ENCODE measurements around the gene MRNIP. TPM values are rescaled to one million over a fixed set of nuclear protein-coding genes. Genes with fewer than 3 reads are reported as not detected.
A peak's percentile ranks its signal among the peaks of the same experiment; 100 is the strongest.

Gene MRNIP
- total RNA-seq, 1 donor = 11.0 TPM

DNA sequence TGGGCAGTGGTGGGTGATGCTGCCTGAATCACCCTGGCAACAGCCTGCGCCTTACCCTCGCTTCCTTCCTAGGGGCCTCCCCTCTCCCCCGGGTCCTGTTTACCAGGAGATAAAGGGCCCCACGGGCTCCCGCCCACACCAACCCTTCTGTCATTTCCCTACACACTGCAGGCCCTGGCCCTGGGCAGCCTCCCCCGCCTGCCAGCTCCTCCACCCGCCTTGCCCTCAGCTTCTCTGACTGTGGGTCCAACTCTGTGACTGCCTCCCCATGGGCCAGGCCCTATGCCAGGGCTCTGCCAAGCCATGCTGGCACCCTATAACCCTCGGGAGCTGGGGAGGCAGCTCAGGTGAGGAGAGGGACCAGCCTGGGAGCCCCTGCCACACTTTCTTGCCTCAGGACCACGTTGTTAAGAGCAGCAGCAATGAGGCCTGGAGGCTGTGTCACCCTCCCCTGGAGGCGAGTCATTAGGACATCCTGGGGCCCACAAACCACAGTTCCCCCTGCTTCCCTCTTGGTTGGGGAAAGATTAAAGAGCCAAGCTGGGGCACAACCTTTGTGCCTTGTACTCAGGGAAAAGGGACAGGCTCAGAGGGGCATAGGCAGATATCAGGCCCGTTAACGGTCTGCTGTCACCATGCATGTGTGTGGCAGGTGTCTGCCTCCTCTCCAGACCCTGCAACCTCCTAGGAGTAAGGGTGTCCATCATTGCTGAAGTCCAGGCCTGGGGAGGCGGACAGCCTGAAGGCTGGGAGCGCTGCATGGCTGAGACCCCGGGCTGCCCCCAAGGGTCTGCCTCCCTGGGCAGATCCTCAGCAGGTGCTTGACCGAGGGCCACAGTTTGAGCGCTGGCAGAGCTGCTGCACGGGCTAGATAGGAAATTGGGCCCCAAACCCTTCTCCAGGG, 54.7 kb downstream of the MRNIP start:
- peak overlapping the region; percentile 82 for H3K4me3 ChIP-seq (ENCODE audit: low read depth, low read length)
- DNase-seq (ENCODE audit: low read depth) = no peak
- TF ChIP-seq, protein P1, sequence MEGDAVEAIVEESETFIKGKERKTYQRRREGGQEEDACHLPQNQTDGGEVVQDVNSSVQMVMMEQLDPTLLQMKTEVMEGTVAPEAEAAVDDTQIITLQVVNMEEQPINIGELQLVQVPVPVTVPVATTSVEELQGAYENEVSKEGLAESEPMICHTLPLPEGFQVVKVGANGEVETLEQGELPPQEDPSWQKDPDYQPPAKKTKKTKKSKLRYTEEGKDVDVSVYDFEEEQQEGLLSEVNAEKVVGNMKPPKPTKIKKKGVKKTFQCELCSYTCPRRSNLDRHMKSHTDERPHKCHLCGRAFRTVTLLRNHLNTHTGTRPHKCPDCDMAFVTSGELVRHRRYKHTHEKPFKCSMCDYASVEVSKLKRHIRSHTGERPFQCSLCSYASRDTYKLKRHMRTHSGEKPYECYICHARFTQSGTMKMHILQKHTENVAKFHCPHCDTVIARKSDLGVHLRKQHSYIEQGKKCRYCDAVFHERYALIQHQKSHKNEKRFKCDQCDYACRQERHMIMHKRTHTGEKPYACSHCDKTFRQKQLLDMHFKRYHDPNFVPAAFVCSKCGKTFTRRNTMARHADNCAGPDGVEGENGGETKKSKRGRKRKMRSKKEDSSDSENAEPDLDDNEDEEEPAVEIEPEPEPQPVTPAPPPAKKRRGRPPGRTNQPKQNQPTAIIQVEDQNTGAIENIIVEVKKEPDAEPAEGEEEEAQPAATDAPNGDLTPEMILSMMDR (IDR thresholded peaks at IDR 0.05; ENCODE audit: insufficient read depth, low read length) = no peak

DNA sequence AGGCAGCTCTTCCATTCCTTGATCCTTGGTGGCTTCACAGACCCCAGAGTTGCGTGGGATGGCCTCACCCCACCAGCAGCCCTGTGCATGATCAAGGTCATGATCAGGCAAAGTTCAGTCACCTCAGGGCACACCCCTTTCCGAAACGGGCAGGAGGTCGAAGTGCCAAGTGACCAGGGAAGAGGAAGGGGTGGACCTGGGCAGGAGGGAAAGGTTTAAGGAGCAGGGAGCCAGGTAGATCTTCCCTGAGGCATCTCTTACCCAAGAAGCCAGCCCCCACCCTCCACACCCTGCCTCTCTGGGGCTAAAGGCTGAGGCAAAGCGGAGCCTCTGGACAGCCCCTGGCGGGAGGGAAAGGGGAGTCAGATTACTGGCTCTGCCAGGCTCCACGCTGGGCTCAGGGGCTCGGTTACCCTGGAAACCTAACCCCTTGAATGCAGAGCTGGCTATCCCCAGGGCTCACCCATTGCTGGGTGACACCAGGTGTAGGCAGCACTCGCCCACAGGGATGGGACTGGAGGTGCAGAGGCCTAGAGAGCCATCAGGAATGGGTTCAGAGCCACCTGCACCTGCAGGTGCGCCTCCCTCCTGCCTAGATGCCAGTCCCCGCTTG, 55.6 kb downstream of the MRNIP start:
- no peak overlapping the region for H3K4me3 ChIP-seq (ENCODE audit: low read depth, low read length)
- DNase-seq (ENCODE audit: low read depth) = no peak
- TF ChIP-seq, protein P1 (IDR thresholded peaks at IDR 0.05; ENCODE audit: insufficient read depth, low read length) = no peak

DNA sequence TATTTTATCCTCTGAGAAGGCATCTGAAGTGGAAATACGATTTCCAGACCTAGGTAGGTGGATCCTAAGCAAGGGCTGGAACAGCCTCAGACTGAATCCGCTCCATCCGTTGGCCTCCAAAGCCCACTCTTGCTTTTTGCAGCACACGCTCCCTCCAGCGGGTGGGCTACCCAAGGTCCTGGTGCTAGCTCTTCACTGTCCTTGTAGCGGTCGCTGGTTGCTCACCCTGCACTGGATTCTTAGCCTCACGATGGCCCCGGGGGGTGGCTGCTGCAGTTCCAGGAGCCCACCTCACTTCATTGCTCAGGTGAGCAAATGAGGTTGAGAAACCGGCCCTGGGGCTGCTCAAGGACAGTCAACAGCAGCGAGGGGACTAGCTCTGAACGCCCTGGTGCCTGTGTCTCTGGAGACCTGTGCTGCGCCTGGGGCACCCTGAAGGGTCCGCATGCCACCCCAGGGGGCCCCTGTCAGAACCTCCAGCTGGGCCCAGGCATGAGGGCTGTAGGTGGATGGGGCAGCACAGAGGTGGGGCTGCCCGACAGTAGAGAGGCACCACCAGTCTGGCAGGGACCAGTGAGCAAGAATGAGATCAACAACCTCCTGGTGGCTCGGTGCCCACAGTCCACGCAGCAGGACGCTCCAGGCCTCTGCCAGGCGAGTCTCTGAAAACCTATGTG, 56.3 kb downstream of the MRNIP start:
- TF ChIP-seq, protein P1 (IDR thresholded peaks at IDR 0.05; ENCODE audit: insufficient read depth, low read length) = no peak
- H3K4me3 ChIP-seq (ENCODE audit: low read depth, low read length) = no peak overlapping the region
- no peak for DNase-seq (ENCODE audit: low read depth)

DNA sequence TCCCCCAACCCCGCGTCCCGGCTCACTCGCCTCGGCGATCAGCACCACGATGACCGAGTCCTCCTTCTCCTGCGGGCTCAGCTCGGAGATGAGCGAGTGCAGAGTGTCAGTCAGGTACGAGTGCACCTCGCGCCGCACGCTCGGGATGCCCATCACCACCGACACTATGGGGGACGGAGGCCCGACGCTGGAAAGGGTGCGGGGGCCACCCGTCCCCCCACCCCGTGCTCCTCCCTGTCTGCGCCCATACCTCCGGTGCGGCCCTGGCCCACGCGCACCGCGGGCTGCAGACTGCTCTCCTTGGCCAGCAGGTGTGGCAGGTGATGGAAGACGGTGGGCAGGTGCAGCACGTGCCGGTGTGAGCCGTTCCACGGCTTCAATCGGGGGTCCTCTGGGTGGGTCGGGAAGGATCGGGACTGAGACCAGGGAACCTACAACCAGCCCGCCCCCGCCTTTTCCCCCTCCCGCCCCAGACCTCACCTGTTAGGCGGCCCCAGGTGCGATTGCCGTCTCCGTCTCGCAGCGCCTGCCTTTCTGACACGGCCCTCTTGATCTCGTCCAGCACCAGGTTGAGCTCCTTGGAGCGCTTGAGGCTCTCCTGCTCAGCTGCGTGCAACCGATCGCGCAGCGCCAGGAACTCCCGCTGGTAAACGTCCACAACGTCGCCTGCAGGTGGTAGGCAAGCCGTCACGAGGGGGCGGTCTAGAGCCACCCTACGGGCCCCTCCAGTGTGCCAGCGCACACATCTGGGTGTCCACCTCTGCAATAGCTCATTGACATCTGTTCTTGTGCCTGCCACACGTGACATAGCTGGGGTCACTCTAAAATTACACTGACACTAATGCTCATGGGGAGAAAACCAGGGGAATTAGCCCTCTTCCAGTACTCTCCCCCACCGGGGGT, 57.1 kb downstream of the MRNIP start:
- TF ChIP-seq, protein P1 (IDR thresholded peaks at IDR 0.05; ENCODE audit: insufficient read depth, low read length) = peak; percentile 60
- DNase-seq (ENCODE audit: low read depth) = peak; percentile 47

DNA sequence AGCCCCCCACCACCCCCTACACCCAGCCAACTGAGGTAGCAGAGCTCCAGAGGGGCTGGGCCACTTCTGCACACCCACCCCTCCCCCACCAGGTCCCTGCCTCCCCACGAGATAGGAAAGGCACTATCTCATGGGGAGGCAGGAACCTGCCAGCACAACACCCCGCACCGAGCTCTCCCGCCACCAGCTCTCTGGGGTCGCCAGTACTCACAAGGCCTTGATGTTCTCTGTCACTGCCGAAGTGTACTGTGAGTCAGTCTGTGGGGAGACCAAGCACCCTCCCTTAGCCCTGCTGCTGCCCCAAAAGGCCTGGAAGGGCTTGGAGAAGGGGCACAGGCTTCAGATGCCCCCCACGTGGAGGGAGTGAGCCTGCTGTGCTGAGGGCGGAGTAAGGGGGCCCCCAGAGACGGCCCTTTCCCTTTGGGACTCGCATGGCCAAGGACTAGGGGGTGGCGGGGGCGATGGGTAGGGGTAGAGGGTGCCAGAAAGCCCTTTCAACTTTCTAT, 57.9 kb downstream of the MRNIP start:
- DNase-seq (ENCODE audit: low read depth) = no peak
- TF ChIP-seq, protein P1 (IDR thresholded peaks at IDR 0.05; ENCODE audit: insufficient read depth, low read length) = no peak
- H3K4me3 ChIP-seq (ENCODE audit: low read depth, low read length) = no peak overlapping the region

More for the DNA sequence above, 57.1 kb downstream of the MRNIP start:
- H3K4me3 ChIP-seq (ENCODE audit: low read depth, low read length) = no peak overlapping the region
